NCI-H2107 treated with DMSO at 0.1 percent for 48 hours (cell line): ENCODE results near the gene RHEB.

Experiments used
- DNase-seq: peaks from one replicate; lab custom pipeline; 2025; ENCODE audit not compliant: unreplicated experiment; lab: John Stamatoyannopoulos, UW

Gene RHEB

GRCh38 chr7:151504715-151505326 is 14.9 kb downstream of the RHEB start:
- DNase-seq: no peak

GRCh38 chr7:151503902-151504714 is 15.6 kb downstream of the RHEB start:
- DNase-seq: no peak

GRCh38 chr7:151501676-151502075 is 18.0 kb downstream of the RHEB start:
- DNase-seq: no peak

DNA sequence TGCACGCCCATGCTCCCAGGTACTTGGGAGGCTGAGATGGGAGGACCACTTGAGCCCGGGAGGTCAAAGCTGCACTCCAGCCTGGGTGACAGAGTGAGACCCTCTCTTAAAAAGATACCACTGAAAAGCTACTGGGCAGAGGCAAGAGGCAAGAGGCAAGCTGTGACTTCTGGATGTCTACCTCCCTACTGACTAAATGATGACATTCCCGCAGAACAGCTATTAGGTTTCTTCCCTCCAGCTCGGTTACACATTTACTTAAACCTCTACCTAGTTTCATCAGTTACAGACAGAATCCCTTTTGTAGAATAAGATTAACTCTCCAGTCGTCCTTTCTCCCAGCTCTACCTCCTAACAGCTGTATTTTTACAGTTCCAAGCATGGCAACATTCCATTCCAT is 21.2 kb downstream of the RHEB start:
- no peak for DNase-seq

- no peak for DNase-seq
Observed at GRCh38 chr7:151497306-151497871, 22.3 kb downstream of the RHEB start.

- DNase-seq: no peak
Observed at GRCh38 chr7:151495360-151495759, 24.3 kb downstream of the RHEB start.

DNA sequence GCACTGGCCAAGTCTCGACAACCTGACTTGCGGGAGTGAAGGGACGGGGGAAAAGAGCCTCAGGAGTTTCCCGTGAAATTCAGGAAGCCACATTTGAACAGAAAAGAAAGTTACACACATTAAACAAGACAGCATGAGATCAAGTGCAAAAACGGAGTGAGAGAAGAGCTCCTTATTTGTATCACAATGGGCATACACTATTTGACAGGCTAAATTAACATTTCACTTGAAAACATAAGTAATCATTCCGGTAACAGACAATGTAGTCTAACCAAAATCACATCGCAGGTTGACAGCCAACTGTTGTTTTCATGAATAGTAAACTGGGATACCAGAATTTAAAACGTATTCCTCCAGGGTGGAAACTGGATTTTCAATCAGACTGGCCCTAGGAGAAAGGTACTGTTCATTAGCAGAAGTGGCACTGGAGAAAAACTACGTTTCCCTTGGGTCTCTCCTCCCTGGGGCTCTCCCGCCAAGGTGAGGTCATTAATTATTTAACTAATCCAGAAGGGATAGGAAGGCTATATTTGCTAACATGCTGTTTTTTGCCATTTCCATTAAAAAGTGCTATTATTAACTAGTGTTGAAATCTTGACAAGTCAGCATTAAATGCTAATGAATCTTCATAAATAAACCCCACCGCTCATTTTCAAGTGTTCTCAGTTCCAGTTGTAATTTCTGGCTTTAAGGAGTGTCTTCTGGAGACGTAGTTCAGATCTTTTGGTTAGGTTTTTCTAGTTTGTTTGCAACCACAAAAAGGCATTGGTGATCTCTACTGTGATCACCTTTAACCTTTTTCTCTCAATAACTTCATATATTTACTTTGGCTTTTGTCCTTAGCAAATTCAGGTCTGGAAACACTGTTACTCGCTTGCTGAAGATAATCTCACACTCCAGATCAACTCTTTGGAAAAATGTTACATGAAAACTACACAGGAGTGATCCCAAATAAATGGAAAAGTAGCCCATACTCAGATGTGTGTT is 25.1 kb downstream of the RHEB start:
- no peak for DNase-seq

- DNase-seq: no peak
Observed at GRCh38 chr7:151493083-151493482, 26.6 kb downstream of the RHEB start.

DNA sequence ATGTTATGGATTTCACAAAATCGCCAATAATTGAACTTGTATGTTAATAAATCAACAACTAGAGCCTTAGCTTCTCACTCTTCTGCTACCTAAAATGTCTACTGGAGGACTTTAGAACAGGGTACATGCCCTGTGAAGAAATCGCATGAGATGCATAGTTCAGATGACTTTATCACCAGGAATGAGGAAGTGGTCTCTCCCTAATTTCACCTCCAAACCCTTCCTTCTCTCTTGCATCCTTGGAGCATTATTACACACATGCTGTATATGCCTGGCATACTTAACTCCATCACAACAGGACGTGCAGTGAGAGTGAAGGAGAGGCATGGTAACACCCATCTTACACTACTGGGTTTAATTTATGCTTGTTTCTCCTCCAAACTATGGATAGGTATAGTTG is 27.8 kb downstream of the RHEB start:
- DNase-seq: no peak

GRCh38 chr7:151490456-151491105 is 29.1 kb downstream of the RHEB start:
- DNase-seq: no peak

DNA sequence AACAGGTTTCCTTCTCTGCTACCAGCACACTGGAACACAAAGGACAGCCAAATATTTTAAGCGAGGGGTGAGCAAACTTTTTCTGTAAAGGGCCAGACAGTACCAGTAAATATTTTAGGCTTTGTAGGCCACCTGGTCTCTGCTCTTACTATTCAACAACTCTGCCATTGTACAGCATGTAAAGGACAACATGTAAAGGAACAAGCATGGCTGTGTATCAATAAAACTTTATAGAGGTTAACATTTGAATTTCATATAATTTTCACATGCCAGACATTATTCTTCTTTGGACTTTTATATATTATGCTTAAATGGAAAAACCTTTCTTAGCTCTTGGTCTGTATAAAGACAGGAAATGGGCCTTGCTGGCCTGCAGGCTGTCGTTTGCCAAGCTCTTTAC is 30.2 kb downstream of the RHEB start:
- DNase-seq: no peak

- no peak for DNase-seq
Observed at GRCh38 chr7:151488096-151488495, 31.6 kb downstream of the RHEB start.

DNA sequence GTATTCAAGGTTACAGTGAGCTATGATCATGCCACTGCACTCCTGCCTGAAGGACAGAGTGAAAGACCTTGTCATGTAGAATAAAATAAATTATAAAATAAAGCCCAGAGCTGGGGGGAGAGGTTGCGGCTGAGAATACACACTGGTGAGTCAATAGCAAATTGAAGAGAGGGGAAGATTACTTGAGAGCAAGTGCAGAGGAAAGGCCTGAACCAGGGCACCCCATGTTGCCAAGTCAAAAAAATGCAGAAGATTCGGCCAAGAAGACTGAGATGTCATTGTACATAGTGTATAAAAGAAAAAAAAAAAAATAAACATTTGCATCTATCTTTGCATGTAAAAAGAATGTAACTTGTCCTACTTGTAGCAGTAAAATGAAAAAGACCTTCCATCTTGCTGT is 32.5 kb downstream of the RHEB start:
- DNase-seq: no peak

GRCh38 chr7:151486074-151486473 is 33.6 kb downstream of the RHEB start:
- no peak for DNase-seq

- DNase-seq: no peak
Observed at GRCh38 chr7:151484971-151485707, 34.6 kb downstream of the RHEB start.

- no peak for DNase-seq
Observed at GRCh38 chr7:151483711-151483983, 36.0 kb downstream of the RHEB start.

DNA sequence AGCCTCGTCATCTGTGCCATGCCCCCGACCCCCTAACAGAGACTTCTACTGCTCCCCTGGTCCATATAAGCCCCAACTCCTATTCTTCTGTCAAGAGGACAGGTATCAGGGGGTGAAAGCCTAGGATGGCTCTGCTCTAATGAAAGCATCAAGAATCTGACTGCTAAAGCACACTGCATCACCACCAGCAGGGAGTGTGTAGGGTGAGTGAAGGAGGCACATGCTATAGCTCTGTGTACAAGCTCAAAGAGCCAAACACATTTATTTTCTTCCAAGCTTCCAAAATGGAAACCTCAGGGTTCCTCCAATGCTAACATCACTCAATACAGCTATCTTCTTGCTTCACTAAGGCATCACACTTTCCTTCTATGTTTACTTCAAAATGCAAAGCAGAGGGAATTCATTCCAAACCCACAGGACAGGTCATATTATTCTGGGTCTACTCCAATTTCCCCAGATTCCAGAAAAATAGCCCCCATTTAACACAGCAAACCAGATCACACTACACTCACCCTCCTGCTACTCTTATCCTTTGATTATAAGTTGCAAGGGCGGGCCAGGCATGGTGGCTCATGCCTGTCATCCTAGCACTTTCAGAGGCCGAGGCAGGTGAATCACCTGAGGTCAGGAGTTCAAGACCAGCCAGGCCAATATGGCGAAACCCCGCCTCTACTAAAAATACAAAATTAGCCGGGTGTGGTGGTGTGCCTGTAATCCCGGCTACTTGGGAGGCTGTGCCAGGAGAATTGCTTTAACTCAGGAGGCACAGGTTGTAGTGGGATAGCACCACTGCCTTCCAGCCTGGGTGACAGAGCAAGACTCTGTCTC is 36.6 kb downstream of the RHEB start:
- DNase-seq: no peak

- DNase-seq: no peak
Observed at GRCh38 chr7:151481650-151482505, 37.8 kb downstream of the RHEB start.
